Stimulated activated CD8-positive, alpha-beta memory T cell treated with anti-CD3 and anti-CD28 coated beads, Interleukin-2, amount 100 ng/mL, for 48 hours (primary cell): ENCODE results near the gene SLC39A12.

Source experiments
- DNase-seq, 2 donors: peaks; one replicate each; pipeline ENCODE4 v3.0.0-alpha.2; 2020; ENCODE audit warnings: low read depth in 2 of 2

SLC39A12 gene

GRCh38 chr10:18059826-18060559 lies 108.3 kb downstream of the SLC39A12 start:
- no peak for DNase-seq

- DNase-seq, result no peak
These were observed 115.2 kb downstream of the SLC39A12 start for GRCh38 chr10:18066947-18067346.

- DNase-seq, result no peak
These were observed 116.7 kb downstream of the SLC39A12 start for GRCh38 chr10:18068401-18068800.

- no peak for DNase-seq
These were observed 119.9 kb downstream of the SLC39A12 start for GRCh38 chr10:18071591-18071990.

- DNase-seq, result no peak
These were observed 121.6 kb downstream of the SLC39A12 start for GRCh38 chr10:18073314-18073713.

GRCh38 chr10:18075881-18076280 lies 124.2 kb downstream of the SLC39A12 start:
- no peak for DNase-seq

GRCh38 chr10:18079665-18080295 lies 128.1 kb downstream of the SLC39A12 start:
- no peak for DNase-seq

- no peak for DNase-seq
These were observed 130.7 kb downstream of the SLC39A12 start for GRCh38 chr10:18082381-18082780.

DNA sequence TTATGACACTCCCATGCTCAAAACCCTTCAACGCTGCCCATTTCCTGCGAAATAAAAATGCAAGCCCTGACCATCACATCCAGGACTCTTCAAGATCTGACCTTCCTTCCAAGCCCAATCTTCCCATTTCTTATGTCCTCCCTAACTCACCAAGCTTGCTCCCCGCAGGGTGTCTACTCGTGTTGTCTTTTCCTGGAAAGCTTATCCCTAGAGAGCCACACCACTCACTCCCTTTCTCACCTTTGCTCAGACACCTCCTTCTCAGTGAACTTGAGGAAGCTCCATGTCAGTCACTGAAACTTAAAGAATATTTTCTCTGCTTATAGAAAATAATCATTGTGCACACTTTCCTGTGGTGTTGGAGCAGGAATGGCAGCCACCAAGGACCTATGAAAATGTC lies 134.1 kb downstream of the SLC39A12 start:
- DNase-seq, result no peak

DNA sequence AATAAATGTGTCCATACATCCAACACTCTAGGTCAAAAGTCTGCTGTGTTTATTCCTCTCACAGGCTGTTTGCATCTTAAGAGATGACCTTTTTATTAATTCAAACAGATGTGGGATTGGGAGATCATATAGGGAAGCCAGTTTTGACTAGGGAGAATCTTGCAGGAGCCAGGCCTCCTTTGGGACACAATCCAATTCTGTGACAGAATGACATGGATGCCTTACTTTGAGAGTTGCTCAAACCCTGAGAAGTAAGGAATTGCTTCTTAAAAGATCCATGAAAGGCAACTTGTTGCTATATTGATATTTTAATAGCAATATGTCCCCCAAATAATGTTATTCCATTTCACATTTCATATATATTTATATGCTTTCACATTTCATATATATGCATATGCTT lies 135.0 kb downstream of the SLC39A12 start:
- DNase-seq, result no peak

DNA sequence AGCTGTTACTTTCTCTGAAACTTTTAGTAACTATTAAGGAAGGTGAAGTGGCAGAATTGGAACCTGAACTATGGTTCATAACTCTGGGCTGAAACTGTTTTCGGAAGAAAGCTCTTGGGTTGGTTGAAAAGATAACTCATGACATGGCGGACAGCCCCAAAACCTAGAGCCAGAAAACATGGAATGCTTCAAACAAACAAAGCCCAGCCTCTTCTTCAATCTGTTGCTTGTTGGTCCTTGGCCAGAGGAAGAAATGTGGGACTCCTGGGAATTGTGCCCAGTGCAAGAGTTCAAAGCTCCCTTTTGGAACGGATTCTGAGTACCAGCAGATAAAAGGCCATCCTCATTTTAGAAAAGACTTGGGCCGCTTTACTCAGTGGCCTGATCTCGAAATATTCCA lies 135.6 kb downstream of the SLC39A12 start:
- DNase-seq, result no peak
